MM.1S (cell line): ENCODE results near the gene PLN.

Experiments
- EZH2 ChIP-seq: fragments of 300-600 bp; sonication (generic); optimal IDR thresholded peaks from 2 replicates; pipeline ENCODE3; 2017; ENCODE audit warnings: low read depth, mild to moderate bottlenecking, antibody characterized with exemption, low read length, mixed read lengths
- TF ChIP-seq, protein P1 (sequence below): fragments of 300-600 bp; sonication (generic); IDR thresholded peaks from 2 replicates; pipeline ENCODE4 v1.5.1; 2016; ENCODE audit warnings: antibody characterized with exemption, low read length, mixed read lengths

DNA sequence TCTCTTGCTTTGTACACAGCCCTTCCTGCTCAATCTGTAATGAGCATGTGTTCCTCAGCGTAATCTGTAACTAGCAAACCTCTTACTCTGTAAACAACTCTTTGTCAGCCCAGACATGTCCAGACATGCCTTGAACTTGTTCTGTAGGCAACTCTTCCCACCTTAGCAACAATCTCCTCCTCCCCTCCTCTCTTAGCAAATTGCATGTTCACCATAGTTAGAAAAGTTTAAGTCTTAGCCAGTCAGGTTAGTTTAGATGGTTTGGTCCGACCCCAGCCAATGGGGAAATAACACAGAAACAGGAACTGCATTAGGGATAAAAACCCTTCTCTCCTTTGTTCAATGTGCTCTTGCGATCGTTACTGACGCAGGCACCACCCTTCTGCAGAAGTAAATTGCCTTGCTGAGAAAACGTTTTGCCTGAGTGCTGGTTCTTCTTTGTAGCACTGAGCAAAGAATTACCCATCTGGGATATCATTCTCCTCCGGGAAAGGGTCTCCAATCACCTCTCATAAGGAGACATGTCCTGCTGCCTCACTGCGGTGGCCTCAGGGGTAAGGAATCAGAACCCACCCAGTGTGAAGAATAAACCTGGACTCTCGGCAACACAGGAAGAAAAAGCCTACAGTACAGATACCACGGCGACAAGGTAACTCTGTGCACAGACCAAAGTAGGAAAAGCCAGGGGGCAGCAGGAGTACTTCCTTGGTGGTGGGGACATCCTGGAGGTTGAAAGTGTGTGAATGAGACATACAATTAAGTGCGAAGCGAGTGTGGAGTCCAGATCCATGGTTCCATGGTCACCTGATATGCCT lies 26.2 kb downstream of the PLN start:
- TF ChIP-seq, protein P1, sequence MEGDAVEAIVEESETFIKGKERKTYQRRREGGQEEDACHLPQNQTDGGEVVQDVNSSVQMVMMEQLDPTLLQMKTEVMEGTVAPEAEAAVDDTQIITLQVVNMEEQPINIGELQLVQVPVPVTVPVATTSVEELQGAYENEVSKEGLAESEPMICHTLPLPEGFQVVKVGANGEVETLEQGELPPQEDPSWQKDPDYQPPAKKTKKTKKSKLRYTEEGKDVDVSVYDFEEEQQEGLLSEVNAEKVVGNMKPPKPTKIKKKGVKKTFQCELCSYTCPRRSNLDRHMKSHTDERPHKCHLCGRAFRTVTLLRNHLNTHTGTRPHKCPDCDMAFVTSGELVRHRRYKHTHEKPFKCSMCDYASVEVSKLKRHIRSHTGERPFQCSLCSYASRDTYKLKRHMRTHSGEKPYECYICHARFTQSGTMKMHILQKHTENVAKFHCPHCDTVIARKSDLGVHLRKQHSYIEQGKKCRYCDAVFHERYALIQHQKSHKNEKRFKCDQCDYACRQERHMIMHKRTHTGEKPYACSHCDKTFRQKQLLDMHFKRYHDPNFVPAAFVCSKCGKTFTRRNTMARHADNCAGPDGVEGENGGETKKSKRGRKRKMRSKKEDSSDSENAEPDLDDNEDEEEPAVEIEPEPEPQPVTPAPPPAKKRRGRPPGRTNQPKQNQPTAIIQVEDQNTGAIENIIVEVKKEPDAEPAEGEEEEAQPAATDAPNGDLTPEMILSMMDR: no peak
- no peak for TF ChIP-seq EZH2
